8988T (cell line): ENCODE measurements around the gene MICU1.
A peak's percentile ranks its signal among the peaks of the same experiment; 100 is the strongest.
"Not testable (repeated sequence)": the region's sequence is repeated elsewhere in the genome, so short reads cannot be mapped to it uniquely, and the experiment has no call there.

Experiments used
- DNase-seq: peaks from one replicate; pipeline ENCODE4 v3.0.0; 2011

The MICU1 gene

GRCh38 chr10:72375173-72375572, 250.7 kb downstream of the MICU1 start:
- DNase-seq, result no peak

GRCh38 chr10:72370201-72370722, 255.6 kb downstream of the MICU1 start:
- DNase-seq, result no peak

GRCh38 chr10:72367301-72367960, 258.4 kb downstream of the MICU1 start:
- no peak for DNase-seq

- no peak for DNase-seq
Observed at GRCh38 chr10:72365106-72365895, 260.6 kb downstream of the MICU1 start.

GRCh38 chr10:72364239-72364777, 261.6 kb downstream of the MICU1 start:
- peak; percentile 59 for DNase-seq

GRCh38 chr10:72356987-72357386, 268.9 kb downstream of the MICU1 start:
- no peak for DNase-seq

GRCh38 chr10:72356115-72356514, 269.8 kb downstream of the MICU1 start:
- no peak for DNase-seq

GRCh38 chr10:72355214-72355555, 270.7 kb downstream of the MICU1 start:
- DNase-seq, result no peak

- DNase-seq, result peak; percentile 84
Observed at GRCh38 chr10:72354356-72355213, 271.3 kb downstream of the MICU1 start, which contains the start of gene DNAJB12. Gene DNAJB12 (minus strand): TSS chr10:72354919. CDS start chr10:72354897, 22 bp downstream.

- DNase-seq, result no peak
Observed at GRCh38 chr10:72353965-72354355, 271.9 kb downstream of the MICU1 start.

- DNase-seq, result no peak
Observed at GRCh38 chr10:72353028-72353964, 272.6 kb downstream of the MICU1 start.

GRCh38 chr10:72351479-72351878, 274.4 kb downstream of the MICU1 start:
- DNase-seq, result no peak

- DNase-seq, result no peak
Observed at GRCh38 chr10:72349438-72349837, 276.4 kb downstream of the MICU1 start.

GRCh38 chr10:72348282-72348681, 277.6 kb downstream of the MICU1 start:
- no peak for DNase-seq

GRCh38 chr10:72346117-72346516, 279.8 kb downstream of the MICU1 start:
- DNase-seq, result not testable (repeated sequence)

GRCh38 chr10:72344932-72345331, 280.9 kb downstream of the MICU1 start:
- no peak for DNase-seq

GRCh38 chr10:72342911-72343310, 283.0 kb downstream of the MICU1 start:
- DNase-seq, result no peak

GRCh38 chr10:72340510-72341261, 285.2 kb downstream of the MICU1 start:
- DNase-seq, result peak; percentile 59

- DNase-seq, result no peak
Observed at GRCh38 chr10:72338180-72338579, 287.7 kb downstream of the MICU1 start.

- DNase-seq, result no peak
Observed at GRCh38 chr10:72337722-72338121, 288.2 kb downstream of the MICU1 start.

GRCh38 chr10:72337039-72337629, 288.7 kb downstream of the MICU1 start:
- no peak for DNase-seq
